Thymus (tissue), 11 donors: ENCODE measurements around the gene SEC63. TPM values are rescaled to one million over a fixed set of nuclear protein-coding genes. Genes with fewer than 3 reads are reported as not detected.
A peak's percentile ranks its signal among the peaks of the same experiment; 100 is the strongest.
"Not testable (repeated sequence)": the region's sequence is repeated elsewhere in the genome, so short reads cannot be mapped to it uniquely, and the experiment has no call there.

Experiments
- DNase-seq, 9 donors: peaks; one replicate each; pipeline ENCODE4 v3.0.0-alpha.2; 2013; ENCODE audit warnings: low spot score in 9 of 9, low read depth in 6 of 9, missing footprints in 1 of 9
- H3K27ac ChIP-seq, 2 donors: one replicate each; pipeline ENCODE4 v1.5.1; 2013; ENCODE audit warnings: control low read depth in 1 of 2, low read depth in 1 of 2, low read length in 1 of 2, mild to moderate bottlenecking in 1 of 2, moderate library complexity in 1 of 2
- H3K27me3 ChIP-seq, 2 donors: one replicate each; pipeline ENCODE4 v1.5.1; 2013; ENCODE audit warnings: low read length in 1 of 2; ENCODE audit not compliant: control insufficient read depth in 2 of 2, insufficient read depth in 1 of 2
- H3K36me3 ChIP-seq, 2 donors: one replicate each; pipeline ENCODE4 v1.5.1; 2013; ENCODE audit warnings: low read length in 1 of 2, mild to moderate bottlenecking in 1 of 2, moderate library complexity in 1 of 2; ENCODE audit not compliant: control insufficient read depth in 2 of 2, insufficient read depth in 2 of 2
- H3K4me1 ChIP-seq, 2 donors: one replicate each; pipeline ENCODE4 v1.5.1; 2013; ENCODE audit warnings: low read length in 2 of 2; ENCODE audit not compliant: control insufficient read depth in 2 of 2, insufficient read depth in 2 of 2
- H3K4me3 ChIP-seq, 2 donors: one replicate each; pipeline ENCODE4 v1.5.1; 2013; ENCODE audit warnings: low read length in 2 of 2, control low read depth in 1 of 2, mild to moderate bottlenecking in 1 of 2
- H3K9me3 ChIP-seq, 2 donors: one replicate each; pipeline ENCODE4 v1.5.1; 2013; ENCODE audit warnings: low read length in 1 of 2, mild to moderate bottlenecking in 1 of 2; ENCODE audit not compliant: control insufficient read depth in 2 of 2, insufficient read depth in 1 of 2
- WGBS: extraction: QIAGEN DNeasy Blood & Tissue Kit; methylation state at CpG from one replicate; pipeline ENCODE4 v1.1.7; 2013; 5-methylcytosine and 5-hydroxymethylcytosine counted together
- polyA plus RNA-seq: library from polyadenylated mRNA; stranded (reverse); fragments of 200-250 nt; gene quantifications from one replicate; pipeline ENCODE4 v1.2.3, GENCODE V29; 2013
- total RNA-seq: library from RNA; stranded (reverse); fragments of 120-200 nt; gene quantifications from one replicate; pipeline ENCODE4 v1.2.4, GENCODE V29; 2013
- donor health status: healthy.

SEC63 gene
- total and polyA plus RNA-seq, 2 donors, result 10.2 to 50.6 TPM

DNA sequence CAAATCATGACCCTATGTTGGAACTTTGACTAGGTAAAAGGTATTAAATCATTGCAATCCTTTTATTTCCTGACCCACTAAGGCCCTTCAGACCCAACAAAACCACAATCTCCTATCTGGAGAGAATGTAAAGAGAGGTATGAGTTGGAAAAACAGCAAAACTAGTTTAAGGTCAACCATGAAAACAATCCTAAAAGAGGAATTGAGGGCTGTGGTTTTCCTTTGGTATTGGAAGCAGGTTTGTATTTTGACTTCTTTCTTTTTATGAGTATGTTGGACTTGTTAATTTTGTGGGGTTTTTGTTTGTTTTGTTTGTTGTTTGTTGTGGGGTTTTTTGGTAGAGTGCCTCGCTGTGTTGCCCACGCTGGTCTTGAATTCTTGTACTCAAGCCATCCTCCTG, 4.7 kb upstream of the SEC63 start:
- no peaks in the 10 kb centered on the region for H3K27me3 ChIP-seq
- H3K27ac ChIP-seq, result no peak overlapping the region
- peaks cover 0 to 4% of the 10 kb centered on the region in 2 donors for H3K4me1 ChIP-seq
- H3K36me3 ChIP-seq, result no peaks in the 10 kb centered on the region
- H3K9me3 ChIP-seq, result no peaks in the 10 kb centered on the region
- DNase-seq, result no peak
- H3K4me3 ChIP-seq, result no peak overlapping the region
- 42% methylated on average over 2 of the region's 2 CpGs for WGBS

DNA sequence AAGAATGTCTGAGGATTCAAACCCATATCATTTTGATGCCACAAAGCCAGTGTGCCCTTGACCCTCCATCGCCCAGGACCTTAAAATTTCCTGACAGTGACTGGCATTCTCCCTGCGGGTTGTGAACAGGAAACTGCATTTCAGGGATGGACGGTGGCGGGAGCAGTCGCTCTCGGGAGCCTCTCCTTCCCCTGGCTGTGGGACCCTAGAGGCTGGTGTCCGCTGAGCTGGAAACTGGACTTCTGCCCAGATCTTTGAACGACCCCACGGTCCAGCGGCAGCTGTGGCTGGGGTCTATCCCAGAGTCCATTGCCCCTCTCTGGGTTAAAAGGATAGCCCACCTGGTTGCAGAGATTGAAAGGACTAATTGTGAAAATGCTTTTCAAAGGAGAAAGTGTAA, 1.4 kb upstream of the SEC63 start:
- Histone ChIP-seq H3K9me3 (no peaks in the 10 kb centered on the region), H3K27ac (no peak overlapping the region), H3K27me3 (no peaks in the 10 kb centered on the region), H3K4me1 (peaks cover 8 to 12% of the 10 kb centered on the region in 2 donors), H3K36me3 (peaks cover 0 to 7% of the 10 kb centered on the region in 2 donors), H3K4me3 (no peak overlapping the region)
- DNase-seq, result no peak
- 81% methylated on average over 10 of the region's 10 CpGs for WGBS

DNA sequence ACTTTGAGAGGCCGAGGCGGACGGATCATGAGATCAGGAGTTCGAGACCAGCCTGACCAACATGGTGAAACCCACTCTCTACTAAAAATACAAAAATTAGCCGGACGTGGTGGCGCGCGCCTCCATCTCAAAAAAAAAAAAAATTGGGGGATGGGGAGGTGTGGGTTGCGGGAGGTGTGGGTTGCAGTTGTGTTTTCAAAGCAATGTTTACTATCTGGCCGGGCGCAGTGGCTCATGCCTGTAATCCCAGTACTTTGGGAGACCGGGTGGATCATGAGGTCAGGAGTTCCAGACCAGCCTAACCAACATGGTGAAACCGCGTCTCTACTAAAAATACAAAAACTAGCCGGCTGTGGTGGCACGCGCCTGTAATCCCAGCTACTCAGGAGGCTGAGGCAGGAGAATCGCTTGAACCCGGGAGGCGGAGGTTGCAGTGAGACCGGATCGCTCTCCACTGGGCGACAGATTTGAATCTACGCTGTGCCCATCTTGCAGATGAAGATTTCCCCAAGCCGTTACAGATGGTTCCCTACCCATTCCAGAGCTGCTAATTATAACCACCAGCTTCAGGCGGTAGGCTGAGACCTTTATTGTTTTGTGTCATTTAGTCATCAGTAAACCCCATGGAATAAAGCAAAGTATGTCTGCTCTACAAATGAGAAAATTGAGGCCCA, 818 bp upstream of the SEC63 start:
- not testable (repeated sequence) for DNase-seq, H3K9me3 ChIP-seq, H3K27me3 ChIP-seq, H3K36me3 ChIP-seq, H3K27ac ChIP-seq
- peaks cover 8 to 12% of the 10 kb centered on the region in 2 donors for H3K4me1 ChIP-seq
- peak overlapping the region; percentile 42 to 81 for H3K4me3 ChIP-seq
- WGBS, result 84% methylated on average over 27 of the region's 27 CpGs

DNA sequence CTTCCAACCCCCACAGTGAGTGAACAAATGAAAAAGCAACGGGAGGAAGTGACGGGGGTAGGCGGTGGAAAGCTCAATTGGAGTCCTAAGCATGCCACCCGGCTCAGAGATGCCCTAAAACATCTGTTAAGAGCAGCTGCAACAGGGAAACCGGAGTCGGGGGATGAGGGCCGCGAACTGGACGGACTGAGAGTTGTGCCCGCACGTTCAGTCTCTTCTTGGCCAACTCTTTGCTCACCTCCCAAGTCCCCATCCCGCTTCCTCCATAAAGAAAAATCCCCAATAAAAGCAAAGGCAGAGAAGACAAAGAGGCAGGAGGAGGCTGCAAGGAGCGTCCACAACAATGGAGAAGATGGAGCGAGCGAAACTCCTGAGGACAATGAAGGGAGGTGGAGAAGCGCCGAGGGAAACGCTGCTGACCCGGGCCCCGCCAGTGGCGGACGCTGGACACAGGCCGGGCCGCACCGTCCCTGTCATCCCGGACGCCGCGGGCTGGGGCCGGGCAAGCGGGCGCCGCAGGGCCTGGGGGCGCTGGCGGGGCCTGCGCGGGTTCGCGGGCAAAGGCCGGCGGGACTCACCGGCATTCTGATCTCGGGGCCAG, 600 bp downstream of the SEC63 start:
- under 1% methylated on average over 43 of the region's 43 CpGs for WGBS
- Histone ChIP-seq H3K4me3 (peak overlapping the region; percentile 81 to 96), H3K4me1 (peaks cover 8 to 12% of the 10 kb centered on the region in 2 donors), H3K36me3 (peaks cover 0 to 7% of the 10 kb centered on the region in 2 donors), H3K9me3 (no peaks in the 10 kb centered on the region), H3K27me3 (no peaks in the 10 kb centered on the region), H3K27ac (peak overlapping the region; percentile 75 to 94)
- DNase-seq, result peak; percentile 54 to 89 (median 71)

DNA sequence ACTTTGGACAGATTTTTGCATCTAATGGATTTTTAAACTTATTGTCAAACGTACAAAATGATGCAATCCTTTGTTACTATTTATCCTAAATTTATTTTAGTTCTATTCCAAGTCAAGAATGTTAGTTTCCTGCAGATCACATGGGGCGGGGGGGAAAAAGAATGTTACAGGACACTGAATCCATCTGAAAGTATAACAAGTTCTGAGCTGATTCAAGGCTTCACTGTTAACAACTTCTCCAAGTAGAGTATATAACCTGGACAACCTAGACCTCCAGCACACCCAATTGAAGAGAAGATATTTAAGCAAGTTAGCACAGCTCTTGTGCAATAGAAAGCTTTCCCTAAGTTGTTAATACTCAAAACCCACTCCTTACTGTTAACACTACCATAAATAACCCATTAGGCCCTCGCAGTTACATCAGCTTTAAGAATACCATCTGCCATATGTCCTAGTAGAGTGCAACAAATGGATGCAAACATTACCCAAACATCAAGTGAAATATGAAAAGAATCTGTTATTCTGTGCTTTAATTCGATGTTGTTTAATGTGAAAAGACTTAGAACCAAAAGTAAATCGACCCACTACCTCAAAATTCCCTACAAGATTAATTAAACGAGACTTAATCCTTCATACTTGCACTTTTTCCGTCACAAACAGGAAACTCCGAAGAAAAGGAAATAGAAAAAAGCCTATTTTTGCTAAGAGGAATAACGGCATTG, 1.3 kb downstream of the SEC63 start:
- WGBS, result 5% methylated on average over 9 of the region's 9 CpGs
- Histone ChIP-seq H3K4me1 (peaks cover 8 to 12% of the 10 kb centered on the region in 2 donors), H3K4me3 (peak overlapping the region; percentile 81 to 96), H3K9me3 (no peaks in the 10 kb centered on the region), H3K27me3 (no peaks in the 10 kb centered on the region), H3K36me3 (peaks cover 0 to 7% of the 10 kb centered on the region in 2 donors), H3K27ac (peak overlapping the region; percentile 75 to 94)
- peak in 2 of 9 donors; percentile 3 to 35 for DNase-seq

DNA sequence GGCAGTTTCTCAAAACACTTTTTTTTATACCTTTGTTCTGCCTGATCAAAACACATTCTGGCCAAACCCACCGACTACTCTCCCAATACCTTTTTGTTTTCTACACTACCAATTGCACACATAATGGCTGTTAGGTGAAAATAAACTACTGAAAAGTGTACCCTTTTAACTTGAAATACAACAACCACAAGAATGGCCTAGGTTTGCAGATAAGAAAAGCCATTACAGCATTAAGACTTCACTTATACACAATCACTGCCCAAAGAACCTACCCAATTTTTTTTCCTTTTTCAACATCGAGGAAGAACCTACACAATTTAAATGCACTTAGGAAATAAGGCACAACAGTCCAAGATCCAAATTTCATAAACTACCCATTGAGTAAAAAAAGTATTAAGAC, 1.8 kb downstream of the SEC63 start:
- peak in 1 of 9 donors; percentile 16 for DNase-seq
- no peaks in the 10 kb centered on the region for H3K27me3 ChIP-seq
- H3K36me3 ChIP-seq, result peaks cover 0 to 7% of the 10 kb centered on the region in 2 donors
- peaks cover 8 to 12% of the 10 kb centered on the region in 2 donors for H3K4me1 ChIP-seq
- peak overlapping the region; percentile 81 to 96 for H3K4me3 ChIP-seq
- no peaks in the 10 kb centered on the region for H3K9me3 ChIP-seq
- 27% methylated on average over 2 of the region's 2 CpGs for WGBS
- peak overlapping the region in 1 of 2 donors; percentile 94 for H3K27ac ChIP-seq

DNA sequence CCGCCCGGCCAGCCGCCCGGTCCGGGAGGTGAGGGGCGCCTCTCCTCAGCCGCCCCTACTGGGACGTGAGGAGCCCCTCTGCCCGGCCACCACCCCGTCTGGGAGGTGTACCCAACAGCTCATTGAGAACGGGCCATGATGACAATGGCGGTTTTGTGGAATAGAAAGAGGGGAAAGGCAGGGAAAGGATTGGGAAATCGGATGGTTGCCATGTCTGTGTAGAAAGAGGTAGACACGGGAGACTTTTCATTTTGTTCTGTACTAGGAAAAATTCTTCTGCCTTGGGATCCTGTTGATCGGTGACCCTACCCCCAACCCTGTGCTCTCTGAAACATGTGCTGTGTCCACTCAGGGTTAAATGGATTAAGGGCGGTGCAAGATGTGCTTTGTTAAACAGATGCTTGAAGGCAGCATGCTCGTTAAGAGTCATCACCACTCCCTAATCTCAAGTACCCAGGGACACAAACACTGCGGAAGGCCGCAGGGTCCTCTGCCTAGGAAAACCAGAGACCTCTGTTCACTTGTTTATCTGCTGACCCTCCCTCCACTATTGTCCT, 4.1 kb downstream of the SEC63 start:
- H3K27me3 ChIP-seq, H3K9me3 ChIP-seq, H3K4me3 ChIP-seq, DNase-seq, H3K27ac ChIP-seq, H3K36me3 ChIP-seq: not testable (repeated sequence)
- 99% methylated on average over 18 of the region's 19 CpGs for WGBS
- peaks cover 8 to 12% of the 10 kb centered on the region in 2 donors for H3K4me1 ChIP-seq

DNA sequence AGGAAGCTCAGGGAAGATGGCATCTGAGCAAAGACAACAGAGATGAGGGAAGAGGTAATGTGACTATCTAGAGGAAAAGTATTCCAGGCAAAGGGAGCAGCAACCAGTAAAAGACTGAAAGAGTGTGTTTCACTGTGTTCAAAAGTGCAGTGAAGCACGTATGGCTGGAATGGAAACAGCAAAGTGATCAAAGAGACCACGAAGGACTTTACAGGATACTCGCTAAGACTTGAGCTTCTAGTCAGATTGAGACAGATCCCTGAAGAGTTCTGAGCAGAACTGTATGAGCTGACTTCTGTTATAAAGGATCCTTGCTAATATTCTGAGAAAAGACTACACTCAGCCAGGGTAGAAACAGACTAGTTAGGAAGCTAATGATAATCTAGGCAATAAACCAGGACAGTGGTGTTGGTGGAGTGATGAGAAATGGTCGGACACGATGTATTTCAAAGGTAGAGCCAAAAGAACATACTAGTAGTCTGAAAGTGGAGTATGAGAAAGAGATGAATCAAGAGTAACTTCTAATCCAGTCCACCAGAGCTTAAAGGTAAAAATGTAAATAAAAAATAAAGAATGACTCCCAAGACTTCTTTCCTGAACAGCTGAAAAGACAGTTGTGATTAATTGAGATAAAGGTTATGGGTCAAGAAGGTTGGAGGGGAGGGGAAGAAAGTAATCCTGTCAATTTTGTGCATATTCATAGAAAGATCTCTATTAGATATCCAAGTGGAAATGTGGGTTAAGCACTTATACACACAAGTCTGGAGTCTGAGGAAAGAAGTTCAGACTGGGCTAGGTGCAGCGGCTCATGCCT, 14.2 kb downstream of the SEC63 start:
- H3K4me3 ChIP-seq, result no peak overlapping the region
- no peaks in the 10 kb centered on the region for H3K9me3 ChIP-seq
- no peaks in the 10 kb centered on the region for H3K27me3 ChIP-seq
- H3K27ac ChIP-seq, result no peak overlapping the region
- H3K36me3 ChIP-seq, result peaks cover 0 to 7% of the 10 kb centered on the region in 2 donors
- H3K4me1 ChIP-seq, result peaks cover 0 to 6% of the 10 kb centered on the region in 2 donors
- 54% methylated on average over 6 of the region's 6 CpGs for WGBS
- DNase-seq, result peak in 5 of 9 donors; percentile 13 to 62 (median 35)
